Measurements from ENCODE around the gene NEK10.
A peak's percentile ranks its signal among the peaks of the same experiment; 100 is the strongest.
"Not testable (repeated sequence)": the region's sequence is repeated elsewhere in the genome, so short reads cannot be mapped to it uniquely, and the experiment has no call there.

NEK10 gene

GRCh38 chr3:27310688-27311087 lies 58.5 kb downstream of the NEK10 start:
- DNase-seq = no peak

GRCh38 chr3:27307566-27307965 lies 61.6 kb downstream of the NEK10 start:
- no peak for DNase-seq

GRCh38 chr3:27302891-27303290 lies 66.3 kb downstream of the NEK10 start:
- DNase-seq = no peak

- not testable (repeated sequence) for DNase-seq
These were observed 70.2 kb downstream of the NEK10 start for GRCh38 chr3:27298981-27299380.

- DNase-seq = peak; percentile 20
These were observed 75.2 kb downstream of the NEK10 start for GRCh38 chr3:27293939-27294338.

GRCh38 chr3:27290760-27291159 lies 78.4 kb downstream of the NEK10 start:
- DNase-seq = no peak

- DNase-seq = no peak
These were observed 79.3 kb downstream of the NEK10 start for GRCh38 chr3:27289769-27290413.

GRCh38 chr3:27287052-27287451 lies 82.1 kb downstream of the NEK10 start:
- no peak for DNase-seq

GRCh38 chr3:27286467-27286866 lies 82.7 kb downstream of the NEK10 start:
- not testable (repeated sequence) for DNase-seq

GRCh38 chr3:27285668-27286067 lies 83.5 kb downstream of the NEK10 start:
- no peak for DNase-seq

GRCh38 chr3:27281671-27282150 lies 87.5 kb downstream of the NEK10 start:
- DNase-seq = no peak

- no peak for DNase-seq
These were observed 90.1 kb downstream of the NEK10 start for GRCh38 chr3:27279123-27279522.

GRCh38 chr3:27278383-27279055 lies 90.7 kb downstream of the NEK10 start:
- no peak for DNase-seq

GRCh38 chr3:27275441-27275990 lies 93.7 kb downstream of the NEK10 start:
- DNase-seq = no peak

GRCh38 chr3:27271890-27272289 lies 97.3 kb downstream of the NEK10 start:
- DNase-seq = no peak

- DNase-seq = no peak
These were observed 114.3 kb downstream of the NEK10 start for GRCh38 chr3:27254896-27255295.

- DNase-seq = no peak
These were observed 115.4 kb downstream of the NEK10 start for GRCh38 chr3:27253831-27254230.

- no peak for DNase-seq
These were observed 115.8 kb downstream of the NEK10 start for GRCh38 chr3:27253391-27253790.

- DNase-seq = no peak
These were observed 116.5 kb downstream of the NEK10 start for GRCh38 chr3:27252646-27253045.

- DNase-seq = no peak
These were observed 124.8 kb downstream of the NEK10 start for GRCh38 chr3:27244374-27244773.

GRCh38 chr3:27239951-27240350 lies 129.2 kb downstream of the NEK10 start:
- DNase-seq = no peak

- no peak for DNase-seq
These were observed 140.4 kb downstream of the NEK10 start for GRCh38 chr3:27228805-27229204.

GRCh38 chr3:27224197-27224596 lies 145.0 kb downstream of the NEK10 start:
- DNase-seq = no peak

- no peak for DNase-seq
These were observed 147.8 kb downstream of the NEK10 start for GRCh38 chr3:27221264-27221932.
